Endothelial cell of umbilical vein (primary cell): ENCODE data around the gene ARG1. TPM values are rescaled to one million over a fixed set of nuclear protein-coding genes. Genes with fewer than 3 reads are reported as not detected.

ENCODE experiments used
- BruUV-seq: library from RNA; stranded (reverse); fragments of 400-500 nt; replicated peaks from 2 replicates; lab custom pipeline; 2021; lab: Mats Ljungman, UMichigan
- CTCF ChIA-PET: fragments of 300-600, 350-600 bp; sonication (Branson Sonifier 250); formaldehyde crosslinking; loops from one replicate; lab custom pipeline; 2021; ENCODE audit warnings: antibody characterized with exemption, inconsistent platforms; lab: Charles Lee
- POLR2A ChIA-PET: fragments of 300-600, 350-600 bp; sonication (Branson Sonifier 250); formaldehyde crosslinking; loops from one replicate; lab custom pipeline; 2021; ENCODE audit warnings: antibody characterized with exemption, inconsistent platforms; lab: Charles Lee
- DNase-seq: peaks from one replicate; pipeline ENCODE4 v3.0.0-alpha.2; 2011; ENCODE audit warnings: low read depth, low spot score
- FAIRE-seq: peaks from 2 replicates; lab custom pipeline; 2011; peaks lifted over from hg19 to GRCh38; lab: Jason Lieb, UNC
- H2AFZ ChIP-seq: 2 replicates; pipeline ENCODE4 v1.6.0; 2012; ENCODE audit warnings: low read depth, low read length, control low read depth, inconsistent platforms
- H3K27ac ChIP-seq: 2 replicates; pipeline ENCODE4 v1.5.1; 2011; ENCODE audit warnings: low read depth, mild to moderate bottlenecking, control low read depth, low read length, moderate library complexity; ENCODE audit not compliant: insufficient read depth
- H3K27me3 ChIP-seq, 2 experiments: 2 replicates each; pipeline versions ENCODE4 v1.6.0 to v1.6.1; 2011; ENCODE audit warnings: low read length in 2 of 2, mixed read lengths in 1 of 2; ENCODE audit not compliant: control insufficient read depth in 2 of 2, insufficient read depth in 2 of 2
- H3K36me3 ChIP-seq, 2 experiments: 2 replicates in 1 of 2; 3 replicates in 1 of 2; pipeline ENCODE4 v1.5.1; 2011; ENCODE audit warnings: low read length in 2 of 2, mild to moderate bottlenecking in 1 of 2, moderate library complexity in 1 of 2; ENCODE audit not compliant: control insufficient read depth in 2 of 2, insufficient read depth in 2 of 2; ENCODE audit errors: extremely low read depth in 1 of 2
- H3K4me1 ChIP-seq: 3 replicates; pipeline ENCODE4 v1.5.1; 2011; ENCODE audit warnings: mild to moderate bottlenecking, low read length; ENCODE audit not compliant: control insufficient read depth, insufficient read depth; ENCODE audit errors: extremely low read depth
- H3K4me2 ChIP-seq: 2 replicates; pipeline ENCODE4 v1.6.1; 2011; ENCODE audit warnings: low read length, control low read depth, mixed read lengths; ENCODE audit not compliant: insufficient read depth
- H3K4me3 ChIP-seq, 3 experiments: fragments of 200-600 bp in 1 of 3; sonication (generic), shearing (Covaris generic) in 1 of 3; replicated peaks in 1 of 3; 2 replicates each; pipeline ENCODE4 v1.5.1; 2011 to 2016; ENCODE audit warnings: control low read depth in 3 of 3, low read length in 3 of 3, mild to moderate bottlenecking in 2 of 3, inconsistent platforms in 1 of 3, low read depth in 1 of 3, moderate library complexity in 1 of 3; ENCODE audit not compliant: insufficient read depth in 1 of 3
- H3K79me2 ChIP-seq: 2 replicates; pipeline ENCODE4 v1.6.0; 2012; ENCODE audit warnings: low read length, inconsistent platforms; ENCODE audit not compliant: control insufficient read depth, insufficient read depth
- H3K9ac ChIP-seq: replicated peaks from 2 replicates; pipeline ENCODE3; 2011; ENCODE audit warnings: low read length, control low read depth; ENCODE audit not compliant: insufficient read depth; ENCODE audit errors: extremely low read depth
- H3K9me1 ChIP-seq: replicated peaks from 3 replicates; pipeline ENCODE4 v1.6.0; 2011; ENCODE audit warnings: mild to moderate bottlenecking, low read length; ENCODE audit not compliant: control insufficient read depth, insufficient read depth; ENCODE audit errors: extremely low read depth
- H3K9me3 ChIP-seq: replicated peaks from 2 replicates; pipeline ENCODE4 v1.5.1; 2012; ENCODE audit warnings: low read length, inconsistent platforms; ENCODE audit not compliant: control insufficient read depth, insufficient read depth
- H4K20me1 ChIP-seq: replicated peaks from 2 replicates; pipeline ENCODE3; 2011; ENCODE audit warnings: mild to moderate bottlenecking, low read length; ENCODE audit not compliant: control insufficient read depth, insufficient read depth; ENCODE audit errors: extremely low read depth
- CTCF ChIP-seq, 2 donors: IDR thresholded peaks; 1 replicate in 1 of 2; 2 replicates in 1 of 2; pipeline ENCODE4 v1.5.1; 2011; ENCODE audit warnings: low read length in 2 of 2, mild to moderate bottlenecking in 2 of 2, moderate library complexity in 2 of 2, control low read depth in 1 of 2, inconsistent platforms in 1 of 2, low read depth in 1 of 2; ENCODE audit not compliant: insufficient read depth in 1 of 2; ENCODE audit errors: extremely low read depth in 1 of 2
- EZH2 ChIP-seq: IDR thresholded peaks from 2 replicates; pipeline ENCODE4 v1.6.1; 2012; ENCODE audit warnings: borderline replicate concordance, low read depth, mild to moderate bottlenecking, moderate library complexity, low read length, inconsistent platforms; ENCODE audit not compliant: severe bottlenecking
- FOS ChIP-seq: IDR thresholded peaks from 2 replicates; pipeline ENCODE4 v1.6.1; 2011; ENCODE audit warnings: mild to moderate bottlenecking, low read length, moderate library complexity, borderline replicate concordance; ENCODE audit not compliant: insufficient read depth
- GATA2 ChIP-seq: IDR thresholded peaks from 2 replicates; pipeline ENCODE4 v1.7.0; 2011; ENCODE audit warnings: low read depth, mild to moderate bottlenecking, moderate library complexity, mixed read lengths, low read length; ENCODE audit not compliant: insufficient read length, insufficient read depth
- JUN ChIP-seq: IDR thresholded peaks from 2 replicates; pipeline ENCODE4 v1.6.1; 2011; ENCODE audit warnings: borderline replicate concordance, low read depth; ENCODE audit not compliant: insufficient read length, insufficient read depth
- MAX ChIP-seq: IDR thresholded peaks from 2 replicates; pipeline ENCODE4 v1.6.1; 2011; ENCODE audit not compliant: insufficient read depth, insufficient read length
- MYC ChIP-seq: IDR thresholded peaks from one replicate; pipeline ENCODE4 v1.6.1; 2011; ENCODE audit warnings: mild to moderate bottlenecking, low read depth, low read length
- POLR2A ChIP-seq: IDR thresholded peaks from 2 replicates; pipeline ENCODE4 v1.6.1; 2012; ENCODE audit warnings: low read depth, mild to moderate bottlenecking, control low read depth, low read length
- POLR2AphosphoS5 ChIP-seq: IDR thresholded peaks from 2 replicates; pipeline ENCODE4 v1.6.1; 2012; ENCODE audit warnings: low read depth, mild to moderate bottlenecking, control low read depth, low read length, moderate library complexity; ENCODE audit not compliant: insufficient read depth
- dilution Hi-C: fragments of 300-500 bp; cut with MboI; formaldehyde crosslinking; loops from one replicate; pipeline ENCODE4 v1.15.0; 2019; ENCODE audit warnings: low sequenced_read_pairs; ENCODE audit not compliant: extremely low pct_ligation_motif_present
- intact Hi-C: fragments of 100-400 bp; cut with micrococcal nuclease; formaldehyde crosslinking; loops from one replicate; pipeline ENCODE4 v1.10.0; 2022
- polyA plus RNA-seq, 4 experiments: library from polyadenylated mRNA; depleted of rRNA in 3 of 4; stranded (reverse) in 3 of 4; unstranded in 1 of 4; fragments of >200 nt; gene quantifications; 2 replicates each; pipeline versions ENCODE4 v1.2.1 to v1.2.3, GENCODE V29; 2011 to 2012; ENCODE audit warnings: missing spikeins in 1 of 4
- total RNA-seq: library from RNA; stranded (reverse); gene quantifications from 2 replicates; pipeline ENCODE4 v1.2.3, GENCODE V29; 2021

The ARG1 gene
- total and polyA plus RNA-seq, 2 donors (not counting 3 experiments of a cell fraction or from before 2014, with no cell fraction given) = not detected

DNA sequence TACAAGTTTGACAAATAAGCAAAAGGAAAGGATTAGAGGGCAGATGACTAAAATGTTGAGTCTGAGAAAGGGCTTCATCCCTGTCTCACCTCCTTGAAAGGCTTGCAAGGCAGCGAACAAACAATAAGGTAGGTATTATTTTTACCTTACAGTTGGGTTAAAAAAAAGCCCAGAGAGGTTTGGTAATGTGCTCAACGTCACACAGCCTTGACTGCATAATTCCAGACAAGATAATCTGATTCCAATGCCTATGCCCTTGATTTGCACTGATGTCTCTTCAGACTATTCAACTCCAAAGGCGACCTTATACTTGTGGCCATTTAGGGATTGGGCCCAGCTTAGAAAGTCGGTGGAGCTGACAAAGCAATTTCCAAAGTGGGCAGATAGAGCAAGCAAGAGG is 1.7 kb downstream of the ARG1 start:
- Histone ChIP-seq H3K4me1 (no peaks in the 10 kb centered on the region), H3K4me2 (no peak overlapping the region), H4K20me1 (no peaks in the 10 kb centered on the region), H2AFZ (no peak overlapping the region), H3K27ac (no peak overlapping the region), H3K9ac (no peak overlapping the region), H3K27me3 (no peaks in the 10 kb centered on the region), H3K4me3 (no peak overlapping the region), H3K9me3 (no peaks in the 10 kb centered on the region), H3K36me3 (peaks cover 0 to 2% of the 10 kb centered on the region in 2 experiments), H3K79me2 (no peaks in the 10 kb centered on the region), H3K9me1 (no peaks in the 10 kb centered on the region)
- FAIRE-seq (no peak), DNase-seq (no peak)
- dilution Hi-C loops = no loop called here
- intact Hi-C loops = no loop called here
- ChIA-PET CTCF (no interaction called here), POLR2A (no interaction called here)
- BruUV-seq = no TSS peak
- TF ChIP-seq FOS (no peak), MYC (no peak), POLR2A (no peak), CTCF (IDR thresholded peaks at IDR 0.05; ENCODE audit: extremely low read depth in 1 of 2, insufficient read depth in 1 of 2, low read depth in 1 of 2, low read length in 2 of 2) (no peak), GATA2 (no peak), MAX (no peak), JUN (no peak), POLR2AphosphoS5 (no peak), EZH2 (no peak)
